ENCODE results near the gene ACOT7.
"Not testable (repeated sequence)": the region's sequence is repeated elsewhere in the genome, so short reads cannot be mapped to it uniquely, and the experiment has no call there.

ACOT7 gene

DNA sequence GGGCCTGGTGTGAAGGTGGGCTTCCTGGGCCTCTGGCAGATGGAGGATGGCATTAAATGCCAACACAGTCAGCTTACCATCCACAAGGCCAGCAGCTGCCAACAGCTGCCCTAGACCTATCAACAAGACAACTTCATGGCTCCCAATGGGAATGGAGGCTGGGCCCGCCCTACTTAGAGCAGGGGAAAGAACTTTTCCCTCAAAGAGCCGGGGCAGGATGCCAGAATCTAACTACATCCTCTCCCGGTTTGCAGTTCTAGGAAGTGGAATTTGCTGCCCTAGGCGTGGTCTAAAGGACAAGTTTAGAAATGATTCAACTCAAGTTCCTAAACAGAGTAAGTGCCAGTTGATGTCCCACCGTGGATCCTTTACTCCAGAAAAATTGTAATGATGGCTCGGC lies 170.9 kb downstream of the ACOT7 start:
- Mint-ChIP-seq H3K27ac (no peak overlapping the region), H3K9me3 (no peaks in the 10 kb centered on the region), H3K36me3 (ENCODE audit: low read depth) (peaks cover 47% of the 10 kb centered on the region), H3K27me3 (ENCODE audit: low read depth) (peaks cover under 1% of the 10 kb centered on the region), H3K4me3 (no peak overlapping the region), H3K4me1 (peaks cover 13% of the 10 kb centered on the region)
- TF ChIP-seq CTCF (IDR thresholded peaks at IDR 0.05; ENCODE audit: unreplicated experiment in 3 of 3): no peak

DNA sequence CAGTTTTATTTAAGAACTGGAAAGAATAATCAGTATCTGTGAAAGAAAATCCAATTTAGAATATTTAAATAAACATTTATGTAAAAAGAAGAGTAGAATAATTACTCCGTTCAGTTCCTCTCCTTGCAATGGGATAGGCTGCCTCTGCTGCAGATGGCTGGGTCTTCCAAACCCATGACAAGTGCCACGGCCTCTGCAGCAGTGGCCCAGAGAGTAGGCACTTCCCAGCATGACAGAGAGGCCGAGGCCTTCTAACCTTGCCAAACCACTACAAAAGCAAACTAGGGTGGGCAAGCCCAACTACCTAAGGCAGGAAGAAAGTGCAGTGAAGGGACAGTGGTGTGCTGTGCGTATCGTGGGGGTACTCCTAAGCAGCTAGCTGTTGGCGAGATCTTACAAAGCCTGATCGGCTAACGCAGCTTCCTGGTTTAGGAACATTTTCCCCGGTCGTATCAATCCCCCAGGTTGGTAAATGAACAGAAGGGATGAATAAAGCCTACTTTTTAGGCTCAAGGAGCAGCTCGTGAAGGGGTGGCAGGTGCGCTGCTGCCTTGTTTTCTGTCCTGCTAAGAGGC lies 172.3 kb downstream of the ACOT7 start:
- H3K36me3 Mint-ChIP-seq (ENCODE audit: low read depth): peaks cover 45% of the 10 kb centered on the region
- peaks cover 3% of the 10 kb centered on the region for H3K27me3 Mint-ChIP-seq (ENCODE audit: low read depth)
- no peak overlapping the region for H3K27ac Mint-ChIP-seq
- no peaks in the 10 kb centered on the region for H3K9me3 Mint-ChIP-seq
- H3K4me1 Mint-ChIP-seq: peaks cover 13% of the 10 kb centered on the region
- TF ChIP-seq CTCF (IDR thresholded peaks at IDR 0.05; ENCODE audit: unreplicated experiment in 3 of 3): no peak
- H3K4me3 Mint-ChIP-seq: no peak overlapping the region

DNA sequence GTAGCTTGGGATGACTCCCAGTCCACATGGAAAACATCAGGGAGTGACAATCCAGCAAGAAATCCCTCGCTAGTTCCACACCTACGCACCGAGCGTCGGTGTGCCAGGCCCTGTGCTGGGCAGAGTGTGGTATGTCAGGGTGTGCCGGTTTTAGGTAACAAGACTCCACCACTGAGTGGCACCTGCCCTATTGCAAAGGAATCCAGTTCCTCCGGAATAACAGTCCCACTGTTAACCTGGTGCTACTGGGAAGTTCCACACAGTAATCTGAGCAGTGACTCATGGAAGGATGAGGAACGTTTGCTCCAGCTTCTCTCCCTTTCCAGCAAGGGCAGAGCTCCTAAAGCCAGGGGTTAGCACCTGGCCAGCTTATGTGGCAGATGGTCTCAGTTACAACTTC lies 173.3 kb downstream of the ACOT7 start:
- H3K4me3 Mint-ChIP-seq: no peak overlapping the region
- H3K27me3 Mint-ChIP-seq (ENCODE audit: low read depth): peaks cover 3% of the 10 kb centered on the region
- TF ChIP-seq CTCF (IDR thresholded peaks at IDR 0.05; ENCODE audit: unreplicated experiment in 3 of 3): no peak
- H3K27ac Mint-ChIP-seq: no peak overlapping the region
- H3K9me3 Mint-ChIP-seq: no peaks in the 10 kb centered on the region
- peaks cover 13% of the 10 kb centered on the region for H3K4me1 Mint-ChIP-seq
- H3K36me3 Mint-ChIP-seq (ENCODE audit: low read depth): peaks cover 43% of the 10 kb centered on the region

DNA sequence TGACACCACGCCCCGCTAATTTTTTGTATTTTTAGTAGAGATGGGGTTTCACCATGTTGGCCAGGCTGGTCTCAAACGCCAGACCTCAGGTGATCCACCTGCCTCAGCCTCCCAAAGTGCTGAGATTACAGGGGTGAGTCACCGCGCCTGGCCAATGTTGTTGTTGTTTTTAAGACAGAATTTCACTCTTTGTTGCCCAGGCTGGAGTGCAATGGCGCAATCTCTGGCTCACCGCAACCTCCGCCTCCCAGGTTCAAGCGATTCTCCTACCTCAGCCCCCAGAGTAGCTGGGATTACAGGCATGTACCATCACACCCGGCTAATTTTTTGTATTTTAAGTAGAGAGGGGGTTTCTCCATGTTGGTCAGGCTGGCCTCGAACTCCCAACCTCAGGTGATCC lies 173.9 kb downstream of the ACOT7 start:
- H3K4me3 Mint-ChIP-seq; H3K27me3 Mint-ChIP-seq (ENCODE audit: low read depth); H3K9me3 Mint-ChIP-seq; H3K27ac Mint-ChIP-seq: not testable (repeated sequence)
- peaks cover 13% of the 10 kb centered on the region for H3K4me1 Mint-ChIP-seq
- H3K36me3 Mint-ChIP-seq (ENCODE audit: low read depth): peaks cover 38% of the 10 kb centered on the region

- peaks cover 13% of the 10 kb centered on the region for H3K4me1 Mint-ChIP-seq
- H3K27me3 Mint-ChIP-seq (ENCODE audit: low read depth): peaks cover 3% of the 10 kb centered on the region
- peak overlapping the region; percentile 44 to 93 (median 83) for H3K27ac Mint-ChIP-seq
Observed at GRCh38 chr1:6218375-6219164, 175.0 kb downstream of the ACOT7 start.

More at GRCh38 chr1:6218375-6219164, 175.0 kb downstream of the ACOT7 start:
- Mint-ChIP-seq H3K4me3 (no peak overlapping the region), H3K9me3 (no peaks in the 10 kb centered on the region), H3K36me3 (ENCODE audit: low read depth) (peaks cover 33% of the 10 kb centered on the region)
- no peak for TF ChIP-seq CTCF (IDR thresholded peaks at IDR 0.05; ENCODE audit: unreplicated experiment in 3 of 3)
